Measurements from ENCODE around the gene HOXC11.

The HOXC11 gene

GRCh38 chr12:53984901-53985691, 12.2 kb downstream of the HOXC11 start, which contains the start of gene HOXC10:
Gene HOXC10, plus strand, starts transcription at chr12:53985146. Its CDS starts 114 bp downstream, at chr12:53985260.
- DNase-seq (ENCODE audit: low read depth in 2 of 2): peak; percentile 68 to 77

- no peak for DNase-seq (ENCODE audit: low read depth in 2 of 2)
These were observed 12.7 kb downstream of the HOXC11 start for GRCh38 chr12:53985692-53985993.

- DNase-seq (ENCODE audit: low read depth in 2 of 2): no peak
These were observed 13.2 kb downstream of the HOXC11 start for GRCh38 chr12:53985994-53986685.

- DNase-seq (ENCODE audit: low read depth in 2 of 2): no peak
These were observed 14.0 kb downstream of the HOXC11 start for GRCh38 chr12:53986686-53987483.

GRCh38 chr12:53987787-53988230, 14.9 kb downstream of the HOXC11 start:
- DNase-seq (ENCODE audit: low read depth in 2 of 2): no peak

- DNase-seq (ENCODE audit: low read depth in 2 of 2): no peak
These were observed 15.8 kb downstream of the HOXC11 start for GRCh38 chr12:53988541-53989226.

GRCh38 chr12:53989227-53990113, 16.5 kb downstream of the HOXC11 start:
- no peak for DNase-seq (ENCODE audit: low read depth in 2 of 2)

GRCh38 chr12:53990311-53991076, 17.6 kb downstream of the HOXC11 start:
- no peak for DNase-seq (ENCODE audit: low read depth in 2 of 2)

GRCh38 chr12:53991077-53991460, 18.1 kb downstream of the HOXC11 start:
- no peak for DNase-seq (ENCODE audit: low read depth in 2 of 2)

GRCh38 chr12:53992377-53992889, 19.5 kb downstream of the HOXC11 start:
- no peak for DNase-seq (ENCODE audit: low read depth in 2 of 2)

- DNase-seq (ENCODE audit: low read depth in 2 of 2): no peak
These were observed 20.5 kb downstream of the HOXC11 start for GRCh38 chr12:53993162-53994008.

GRCh38 chr12:53994009-53994263, 21.0 kb downstream of the HOXC11 start:
- DNase-seq (ENCODE audit: low read depth in 2 of 2): no peak

GRCh38 chr12:53994264-53995001, 21.5 kb downstream of the HOXC11 start:
- no peak for DNase-seq (ENCODE audit: low read depth in 2 of 2)

GRCh38 chr12:53995002-53995377, 22.1 kb downstream of the HOXC11 start:
- no peak for DNase-seq (ENCODE audit: low read depth in 2 of 2)

- DNase-seq (ENCODE audit: low read depth in 2 of 2): no peak
These were observed 22.7 kb downstream of the HOXC11 start for GRCh38 chr12:53995378-53996239.

GRCh38 chr12:53996240-53997203, 23.6 kb downstream of the HOXC11 start:
- DNase-seq (ENCODE audit: low read depth in 2 of 2): no peak

Data from stimulated activated CD8-positive, alpha-beta memory T cell treated with anti-CD3 and anti-CD28 coated beads, Interleukin-7, amount 100 ng/mL, for 4 hours (primary cell).